ENCODE measurements around the gene MYO1E. TPM values are rescaled to one million over a fixed set of nuclear protein-coding genes. Genes with fewer than 3 reads are reported as not detected.

The MYO1E gene
- polyA plus RNA-seq, 2 donors, result 39.6 to 43.3 TPM

Other genes starting within 250 kb of the MYO1E start
- not detected for gene LDHAL6B, start 166.0 kb downstream of the MYO1E start, polyA plus RNA-seq
- gene FAM81A, start 65.3 kb upstream of the MYO1E start, polyA plus RNA-seq, result under 1 TPM; 0.12 to 0.38 TPM
- 10 to 100 TPM in 1 of 2 donors, 1 to 10 TPM in 1; 8.3 to 16.3 TPM for gene GCNT3, start 238.9 kb upstream of the MYO1E start, polyA plus RNA-seq